ENCODE measurements around the gene PLPP2.

The PLPP2 gene

DNA sequence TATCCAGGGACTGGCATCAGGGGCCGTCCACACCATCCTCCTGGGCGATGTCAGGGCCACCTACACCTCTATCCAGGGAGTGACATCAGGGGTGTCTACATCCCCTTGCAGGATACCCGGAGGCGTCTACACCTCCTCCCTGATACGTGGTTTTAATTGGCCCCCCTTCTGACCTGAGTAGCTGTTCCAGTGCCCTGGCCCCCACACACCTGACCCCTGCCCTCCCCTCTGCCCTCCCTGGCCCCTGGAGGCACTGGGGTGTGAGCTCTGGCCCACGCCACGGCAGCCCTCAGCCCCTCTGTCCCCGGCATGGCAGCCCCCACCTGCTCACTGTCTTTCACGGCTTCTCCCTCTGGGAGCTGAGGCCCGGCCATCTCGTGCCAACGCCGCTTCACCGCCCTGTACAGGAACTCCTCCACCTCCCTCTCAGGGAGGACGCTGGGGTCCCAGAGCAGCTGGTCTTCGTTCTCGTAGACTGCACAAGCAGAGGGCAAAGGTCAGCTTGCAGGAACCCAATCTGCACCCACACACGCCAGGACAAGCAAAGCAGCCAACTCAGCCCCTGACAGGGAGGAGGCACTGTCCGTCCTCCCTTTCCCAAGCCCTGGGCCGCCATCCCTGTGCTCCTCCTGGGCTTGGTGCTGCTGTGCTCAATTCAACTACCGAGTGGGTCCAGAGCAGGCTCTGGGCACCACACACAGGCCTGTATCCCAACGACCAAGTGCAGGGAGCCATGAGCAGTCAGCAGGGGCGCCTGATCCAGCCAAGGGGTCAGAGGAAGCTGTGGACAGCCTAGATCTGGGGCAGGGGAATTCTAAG is 22.2 kb upstream of the PLPP2 start:
- Histone ChIP-seq H2AFZ (ENCODE audit: low read depth, low read length, severe bottlenecking) (no peak overlapping the region), H3K9ac (ENCODE audit: low read length) (no peak overlapping the region), H3K9me3 (ENCODE audit: insufficient read depth, low read length) (no peaks in the 10 kb centered on the region), H3K4me2 (ENCODE audit: low read depth, low read length, poor library complexity, severe bottlenecking) (no peak overlapping the region), H3K9me2 (replicated peaks; ENCODE audit: insufficient read depth, low read length) (no peaks in the 10 kb centered on the region), H3K79me2 (ENCODE audit: insufficient read depth, low read length) (0 out of 2 replicates have a peak, but pooled peaks cover 6% of the 10 kb centered on the region), H3F3A (ENCODE audit: insufficient read depth) (no peaks in the 10 kb centered on the region), H3K27me3 (ENCODE audit: low read length) (no peaks in the 10 kb centered on the region), H4K20me1 (ENCODE audit: low read depth, low read length) (no peaks in the 10 kb centered on the region), H3K27ac (ENCODE audit: low read depth, low read length) (no peak overlapping the region), H3K4me3 (ENCODE audit: insufficient read depth, low read length, poor library complexity, severe bottlenecking) (no peak overlapping the region), H3K36me3 (ENCODE audit: low read length) (no peaks in the 10 kb centered on the region)
- TF ChIP-seq EZH2phosphoT487 (conservative IDR thresholded peaks at IDR 0.05; ENCODE audit: low read length), result no peak
- TF ChIP-seq, protein P1, sequence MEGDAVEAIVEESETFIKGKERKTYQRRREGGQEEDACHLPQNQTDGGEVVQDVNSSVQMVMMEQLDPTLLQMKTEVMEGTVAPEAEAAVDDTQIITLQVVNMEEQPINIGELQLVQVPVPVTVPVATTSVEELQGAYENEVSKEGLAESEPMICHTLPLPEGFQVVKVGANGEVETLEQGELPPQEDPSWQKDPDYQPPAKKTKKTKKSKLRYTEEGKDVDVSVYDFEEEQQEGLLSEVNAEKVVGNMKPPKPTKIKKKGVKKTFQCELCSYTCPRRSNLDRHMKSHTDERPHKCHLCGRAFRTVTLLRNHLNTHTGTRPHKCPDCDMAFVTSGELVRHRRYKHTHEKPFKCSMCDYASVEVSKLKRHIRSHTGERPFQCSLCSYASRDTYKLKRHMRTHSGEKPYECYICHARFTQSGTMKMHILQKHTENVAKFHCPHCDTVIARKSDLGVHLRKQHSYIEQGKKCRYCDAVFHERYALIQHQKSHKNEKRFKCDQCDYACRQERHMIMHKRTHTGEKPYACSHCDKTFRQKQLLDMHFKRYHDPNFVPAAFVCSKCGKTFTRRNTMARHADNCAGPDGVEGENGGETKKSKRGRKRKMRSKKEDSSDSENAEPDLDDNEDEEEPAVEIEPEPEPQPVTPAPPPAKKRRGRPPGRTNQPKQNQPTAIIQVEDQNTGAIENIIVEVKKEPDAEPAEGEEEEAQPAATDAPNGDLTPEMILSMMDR (IDR thresholded peaks at IDR 0.05; ENCODE audit: insufficient read depth, low read length, poor library complexity, severe bottlenecking), result no peak

DNA sequence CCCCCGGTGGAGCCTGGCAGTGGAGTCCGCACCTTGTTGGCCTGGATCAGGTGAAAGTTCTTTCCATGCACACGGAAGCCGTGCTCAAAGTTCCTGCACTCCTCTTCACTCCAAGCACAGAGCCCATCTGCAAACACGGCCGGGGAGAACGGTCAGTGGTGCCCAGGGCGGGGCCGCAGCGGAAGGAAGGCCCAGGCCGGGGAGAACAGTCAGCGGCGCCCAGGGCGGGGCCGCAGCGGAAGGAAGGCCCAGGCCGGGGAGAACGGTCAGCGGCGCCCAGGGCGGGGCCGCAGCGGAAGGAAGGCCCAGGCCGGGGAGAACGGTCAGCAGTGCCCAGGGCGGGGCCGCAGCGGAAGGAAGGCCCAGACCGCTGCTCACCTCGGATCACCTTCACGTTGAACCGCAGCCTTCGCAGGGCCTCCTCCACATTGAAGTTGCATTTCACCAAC is 20.6 kb upstream of the PLPP2 start:
- no peak overlapping the region for H3K27ac ChIP-seq (ENCODE audit: low read depth, low read length)
- no peaks in the 10 kb centered on the region for H3F3A ChIP-seq (ENCODE audit: insufficient read depth)
- H3K4me3 ChIP-seq (ENCODE audit: insufficient read depth, low read length, poor library complexity, severe bottlenecking), result no peak overlapping the region
- no peaks in the 10 kb centered on the region for H3K27me3 ChIP-seq (ENCODE audit: low read length)
- H3K4me2 ChIP-seq (ENCODE audit: low read depth, low read length, poor library complexity, severe bottlenecking), result no peak overlapping the region
- no peak overlapping the region for H3K9ac ChIP-seq (ENCODE audit: low read length)
- TF ChIP-seq, protein P1 (IDR thresholded peaks at IDR 0.05; ENCODE audit: insufficient read depth, low read length, poor library complexity, severe bottlenecking), result no peak
- TF ChIP-seq EZH2phosphoT487 (conservative IDR thresholded peaks at IDR 0.05; ENCODE audit: low read length), result no peak
- no peaks in the 10 kb centered on the region for H3K79me2 ChIP-seq (ENCODE audit: insufficient read depth, low read length)
- no peaks in the 10 kb centered on the region for H3K9me2 ChIP-seq (replicated peaks; ENCODE audit: insufficient read depth, low read length)
- no peaks in the 10 kb centered on the region for H3K36me3 ChIP-seq (ENCODE audit: low read length)
- no peak overlapping the region for H2AFZ ChIP-seq (ENCODE audit: low read depth, low read length, severe bottlenecking)
- H4K20me1 ChIP-seq (ENCODE audit: low read depth, low read length), result no peaks in the 10 kb centered on the region
- H3K9me3 ChIP-seq (ENCODE audit: insufficient read depth, low read length), result no peaks in the 10 kb centered on the region

DNA sequence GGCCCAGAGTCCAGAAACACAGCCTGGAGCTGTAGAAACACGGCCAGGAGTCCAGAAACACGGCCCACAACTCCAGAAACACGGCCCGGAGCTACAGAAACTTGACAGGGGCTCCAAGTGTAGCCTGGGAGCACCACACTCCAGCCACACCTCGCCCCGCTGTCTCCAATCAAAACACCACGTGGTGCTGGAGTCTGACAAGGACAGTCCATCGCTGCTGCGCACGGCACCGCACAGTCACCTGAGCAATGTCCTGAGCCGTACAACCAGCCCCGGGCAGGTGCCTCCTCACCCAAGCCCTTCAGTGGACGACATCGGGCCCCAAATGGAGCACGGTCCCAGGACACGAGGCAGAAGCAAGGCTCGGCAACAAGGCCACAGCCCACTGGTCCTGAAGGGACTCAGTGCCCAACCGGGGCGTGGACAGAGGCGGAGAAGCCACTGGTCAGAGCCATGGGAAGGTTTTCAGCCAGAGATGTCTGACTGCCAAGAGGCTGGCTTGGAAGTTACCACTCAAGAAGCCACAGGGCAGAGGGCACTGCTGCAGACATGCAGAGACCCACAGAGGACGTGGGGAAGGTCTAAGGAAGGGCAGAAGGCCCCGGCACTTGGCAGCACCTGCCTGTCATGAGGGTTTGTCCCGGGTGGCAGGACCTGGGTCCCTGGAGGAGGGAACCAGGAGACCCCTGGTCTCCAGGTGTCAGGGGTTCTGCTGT is 19.7 kb upstream of the PLPP2 start:
- H3K27me3 ChIP-seq (ENCODE audit: low read length), result no peaks in the 10 kb centered on the region
- no peaks in the 10 kb centered on the region for H3K9me3 ChIP-seq (ENCODE audit: insufficient read depth, low read length)
- H4K20me1 ChIP-seq (ENCODE audit: low read depth, low read length), result no peaks in the 10 kb centered on the region
- H3K27ac ChIP-seq (ENCODE audit: low read depth, low read length), result no peak overlapping the region
- no peak overlapping the region for H3K4me3 ChIP-seq (ENCODE audit: insufficient read depth, low read length, poor library complexity, severe bottlenecking)
- no peaks in the 10 kb centered on the region for H3K9me2 ChIP-seq (replicated peaks; ENCODE audit: insufficient read depth, low read length)
- no peaks in the 10 kb centered on the region for H3K36me3 ChIP-seq (ENCODE audit: low read length)
- no peaks in the 10 kb centered on the region for H3F3A ChIP-seq (ENCODE audit: insufficient read depth)
- no peak overlapping the region for H3K9ac ChIP-seq (ENCODE audit: low read length)
- H3K79me2 ChIP-seq (ENCODE audit: insufficient read depth, low read length), result no peaks in the 10 kb centered on the region
- H2AFZ ChIP-seq (ENCODE audit: low read depth, low read length, severe bottlenecking), result no peak overlapping the region
- TF ChIP-seq, protein P1 (IDR thresholded peaks at IDR 0.05; ENCODE audit: insufficient read depth, low read length, poor library complexity, severe bottlenecking), result no peak
- TF ChIP-seq EZH2phosphoT487 (conservative IDR thresholded peaks at IDR 0.05; ENCODE audit: low read length), result no peak
- H3K4me2 ChIP-seq (ENCODE audit: low read depth, low read length, poor library complexity, severe bottlenecking), result no peak overlapping the region

All from SU-DHL-6 (cell line).